Progenitor cell of endocrine pancreas (in vitro differentiated cells): ENCODE data around the gene RPL18. TPM values are rescaled to one million over a fixed set of nuclear protein-coding genes. Genes with fewer than 3 reads are reported as not detected.
"Not testable (repeated sequence)": the region's sequence is repeated elsewhere in the genome, so short reads cannot be mapped to it uniquely, and the experiment has no call there.

Source experiments
- DNase-seq: peaks from one replicate; pipeline ENCODE4 v3.0.0; 2021; ENCODE audit warnings: low spot score; ENCODE audit not compliant: unreplicated experiment
- H3K27ac Mint-ChIP-seq: 2 replicates; pipeline ENCODE4 v1.8.0; 2021; ENCODE audit warnings: mild to moderate bottlenecking, moderate library complexity, mixed read lengths
- H3K27me3 Mint-ChIP-seq: 2 replicates; pipeline ENCODE4 v1.8.0; 2021; ENCODE audit warnings: mixed read lengths
- H3K36me3 Mint-ChIP-seq: 2 replicates; pipeline ENCODE4 v1.8.0; 2022; ENCODE audit warnings: mixed read lengths; ENCODE audit not compliant: insufficient read depth
- H3K4me1 Mint-ChIP-seq: 2 replicates; pipeline ENCODE4 v1.8.0; 2021; ENCODE audit warnings: low read depth, mixed read lengths
- H3K4me3 Mint-ChIP-seq: 2 replicates; pipeline ENCODE4 v1.8.0; 2021; ENCODE audit warnings: low read depth, mild to moderate bottlenecking, moderate library complexity, mixed read lengths
- H3K9me3 Mint-ChIP-seq: 2 replicates; pipeline ENCODE4 v1.8.0; 2021; ENCODE audit warnings: low read depth, mixed read lengths
- CTCF ChIP-seq: fragments of 200-600 bp; sonication (generic); IDR thresholded peaks from one replicate; pipeline ENCODE4 v1.5.0; 2021; ENCODE audit warnings: antibody characterized with exemption, mild to moderate bottlenecking; ENCODE audit not compliant: unreplicated experiment
- total RNA-seq: library from RNA; stranded (reverse); gene quantifications from 2 replicates; pipeline ENCODE4 v1.2.1, GENCODE V29; 2021

RPL18 gene
- total RNA-seq, 1 donor from 2014 or later: 1,379 TPM

- Mint-ChIP-seq H3K9me3 (no peaks in the 10 kb centered on the region), H3K4me3 (peak overlapping the region; percentile 64), H3K27me3 (peaks cover 7% of the 10 kb centered on the region), H3K4me1 (peaks cover 22% of the 10 kb centered on the region), H3K27ac (peak overlapping the region; percentile 91), H3K36me3 (peaks cover 1% of the 10 kb centered on the region)
- DNase-seq: peak; percentile 86
- no peak for TF ChIP-seq CTCF
These were observed 15.7 kb upstream of the RPL18 start for GRCh38 chr19:48634424-48635262.

- peaks cover 6% of the 10 kb centered on the region for H3K27me3 Mint-ChIP-seq
- TF ChIP-seq CTCF: no peak
- DNase-seq: no peak
- H3K4me3 Mint-ChIP-seq: no peak overlapping the region
- H3K9me3 Mint-ChIP-seq: no peaks in the 10 kb centered on the region
- peaks cover 1% of the 10 kb centered on the region for H3K36me3 Mint-ChIP-seq
- H3K27ac Mint-ChIP-seq: no peak overlapping the region
- H3K4me1 Mint-ChIP-seq: peaks cover 22% of the 10 kb centered on the region
These were observed 15.0 kb upstream of the RPL18 start for GRCh38 chr19:48634036-48634342.

- DNase-seq: no peak
- H3K27ac Mint-ChIP-seq: no peak overlapping the region
- TF ChIP-seq CTCF: no peak
- H3K9me3 Mint-ChIP-seq: no peaks in the 10 kb centered on the region
- peaks cover 4% of the 10 kb centered on the region for H3K36me3 Mint-ChIP-seq
- H3K4me1 Mint-ChIP-seq: peaks cover 21% of the 10 kb centered on the region
- peaks cover 3% of the 10 kb centered on the region for H3K27me3 Mint-ChIP-seq
- H3K4me3 Mint-ChIP-seq: no peak overlapping the region
These were observed 14.4 kb upstream of the RPL18 start for GRCh38 chr19:48633148-48634035.

GRCh38 chr19:48632692-48633147 lies 13.7 kb upstream of the RPL18 start:
- H3K9me3 Mint-ChIP-seq: no peaks in the 10 kb centered on the region
- DNase-seq: no peak
- H3K4me1 Mint-ChIP-seq: peaks cover 19% of the 10 kb centered on the region
- no peak overlapping the region for H3K27ac Mint-ChIP-seq
- no peak for TF ChIP-seq CTCF
- H3K4me3 Mint-ChIP-seq: no peak overlapping the region
- peaks cover 3% of the 10 kb centered on the region for H3K27me3 Mint-ChIP-seq
- peaks cover 4% of the 10 kb centered on the region for H3K36me3 Mint-ChIP-seq

GRCh38 chr19:48632286-48632685 lies 13.3 kb upstream of the RPL18 start:
- H3K4me1 Mint-ChIP-seq: peaks cover 18% of the 10 kb centered on the region
- not testable (repeated sequence) for H3K4me3 Mint-ChIP-seq, H3K27me3 Mint-ChIP-seq, H3K9me3 Mint-ChIP-seq, H3K27ac Mint-ChIP-seq, H3K36me3 Mint-ChIP-seq, DNase-seq
